NCI-H1092 treated with DMSO at 0.1 percent for 48 hours (cell line): ENCODE measurements around the gene RCC2.
"Not testable (repeated sequence)": the region's sequence is repeated elsewhere in the genome, so short reads cannot be mapped to it uniquely, and the experiment has no call there.

ENCODE experiments used
- DNase-seq: peaks from one replicate; lab custom pipeline; 2025; lab: John Stamatoyannopoulos, UW

RCC2 gene

DNA sequence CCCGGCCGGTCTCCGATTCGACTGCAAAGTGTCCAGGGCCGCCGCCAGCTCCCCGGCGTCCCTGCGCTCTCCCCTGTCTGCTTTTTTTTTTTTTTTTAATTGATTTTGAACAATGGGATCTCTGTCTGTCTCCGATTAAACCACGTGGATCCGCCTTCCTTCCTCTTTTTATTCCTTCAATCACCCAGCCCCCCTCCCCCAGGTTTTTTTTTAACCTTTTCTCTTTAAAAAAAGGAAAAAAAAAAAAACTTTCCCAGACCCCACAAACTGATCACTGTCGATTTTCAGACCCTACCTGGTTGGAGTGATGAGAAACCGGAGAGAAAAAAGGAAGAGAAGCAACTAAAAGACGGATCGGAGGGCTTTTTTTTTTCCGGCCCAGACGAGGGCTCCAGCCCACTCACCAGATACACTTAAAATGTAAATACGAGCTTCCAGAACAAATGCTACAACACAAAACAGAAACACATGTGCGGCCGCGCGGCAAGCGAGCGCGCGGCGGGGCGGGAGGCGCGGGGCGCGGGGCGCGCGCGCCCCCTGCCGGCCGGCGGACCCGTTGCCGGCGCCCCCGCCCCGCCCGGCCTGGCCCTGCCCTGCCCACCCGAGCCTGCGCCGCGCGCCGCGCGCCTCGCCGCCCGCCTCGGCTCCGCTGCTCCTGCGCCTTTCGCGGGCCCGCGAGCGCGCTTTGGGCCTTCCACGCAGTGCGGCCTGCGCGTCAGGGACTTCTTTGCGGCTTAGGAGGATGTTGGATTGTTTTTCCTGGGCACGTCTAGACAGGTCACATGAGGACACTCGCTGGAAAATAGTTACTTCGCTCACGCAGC, at the start of gene RCC2:
Gene RCC2 (minus strand): TSS at position 428 of the 824 bp plus-strand sequence. CDS start 1,163 bp downstream, outside the sequence.
- DNase-seq: peak; percentile 89

DNA sequence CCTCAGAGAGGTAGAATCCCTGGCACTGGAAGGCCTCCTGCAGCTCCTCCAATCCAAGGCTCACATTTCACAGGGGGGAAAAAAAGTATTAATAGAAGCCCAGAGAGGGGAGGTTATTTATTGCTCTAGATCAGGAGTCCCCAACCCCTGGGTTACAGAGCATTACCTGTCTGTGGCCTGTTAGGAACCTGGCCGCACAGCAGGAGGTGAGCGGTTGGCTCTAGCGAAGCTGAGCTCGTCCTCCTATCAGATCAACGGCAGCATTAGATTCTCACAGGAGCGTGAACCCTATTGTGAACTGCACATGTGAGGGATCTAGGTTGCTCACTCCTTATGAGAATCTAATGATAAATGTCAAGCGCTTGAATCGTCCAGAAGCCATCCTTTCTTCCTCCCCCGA, 46.8 kb upstream of the RCC2 start:
- DNase-seq: no peak

GRCh38 chr1:17485281-17485680, 45.8 kb upstream of the RCC2 start:
- DNase-seq: no peak

DNA sequence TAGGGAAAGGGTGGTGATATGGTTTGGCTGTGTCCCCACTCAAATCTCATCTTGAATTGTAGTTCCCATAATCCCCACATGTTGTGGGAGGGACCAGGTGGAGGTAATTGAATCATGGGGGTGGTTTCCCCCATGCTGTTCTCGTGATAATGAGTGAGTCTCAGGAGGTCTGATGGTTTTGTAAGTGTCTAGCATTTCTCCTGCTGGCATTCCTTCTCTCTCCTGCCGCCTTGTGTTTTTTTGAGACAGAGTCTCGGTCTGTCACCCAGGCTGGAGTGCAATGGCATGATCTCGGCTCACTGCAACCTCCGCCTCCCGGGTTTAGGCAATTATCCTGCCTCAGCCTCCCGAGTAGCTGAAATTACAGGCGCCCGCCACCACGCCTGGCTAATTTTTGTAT, 42.5 kb upstream of the RCC2 start:
- not testable (repeated sequence) for DNase-seq

DNA sequence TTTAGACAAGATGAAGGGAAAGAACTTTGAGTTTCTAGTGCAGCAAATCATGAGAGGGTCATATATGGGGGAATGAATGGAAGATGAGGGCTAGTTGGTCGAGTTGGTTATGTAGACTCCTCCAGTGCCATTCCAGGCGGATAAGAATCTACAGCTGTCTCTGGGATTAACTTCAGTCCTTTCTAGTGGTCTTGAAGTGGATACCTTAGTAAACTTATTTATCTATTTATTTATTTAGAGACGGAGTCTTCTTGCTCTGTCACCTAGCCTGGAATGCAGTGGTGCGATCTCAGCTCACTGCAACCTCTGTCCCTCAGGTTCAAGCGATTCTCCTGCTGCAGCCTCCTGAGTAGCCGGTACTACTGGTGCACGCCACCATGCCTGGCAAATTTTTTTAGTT, 41.4 kb upstream of the RCC2 start:
- DNase-seq: no peak

DNA sequence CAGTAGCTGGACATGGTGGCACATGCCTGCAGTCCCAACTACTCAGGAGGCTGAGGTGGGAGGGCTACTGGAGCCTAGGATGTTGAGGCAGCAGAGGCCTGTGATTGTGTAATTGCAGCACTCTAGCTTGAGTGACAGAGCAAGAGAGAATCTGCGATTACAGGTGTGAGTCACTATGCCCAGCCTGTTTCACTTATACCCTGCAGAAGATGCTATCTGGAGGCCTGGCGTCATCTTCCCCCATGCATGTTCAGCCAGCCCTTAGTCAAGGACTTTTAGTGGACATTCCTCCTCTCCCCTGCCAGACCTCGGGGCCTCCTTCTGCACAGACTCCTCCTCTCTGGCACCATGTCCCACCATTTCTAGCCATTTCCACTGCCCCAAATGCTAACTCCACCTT, 36.3 kb upstream of the RCC2 start:
- DNase-seq: no peak

- DNase-seq: not testable (repeated sequence)
Measured at GRCh38 chr1:17474836-17475555, 35.5 kb upstream of the RCC2 start.

DNA sequence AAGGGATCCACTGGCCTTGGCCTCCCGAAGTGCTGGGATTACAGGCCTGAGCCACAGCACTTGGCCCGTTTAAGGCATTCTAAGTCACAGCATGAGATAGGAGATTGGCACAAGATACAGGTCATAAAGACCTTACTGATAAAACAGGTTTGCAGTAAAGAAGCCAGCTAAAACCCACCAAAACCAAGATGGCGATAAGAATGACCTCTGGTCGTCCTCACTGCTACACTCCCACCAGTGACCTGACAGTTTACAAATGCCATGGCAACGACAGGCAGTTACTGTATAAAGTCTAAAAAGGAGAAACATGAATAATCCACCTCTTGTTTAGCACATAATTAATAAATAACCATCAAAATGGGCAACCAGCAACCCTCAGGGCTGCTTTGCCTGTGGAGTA, 33.3 kb upstream of the RCC2 start:
- no peak for DNase-seq

DNA sequence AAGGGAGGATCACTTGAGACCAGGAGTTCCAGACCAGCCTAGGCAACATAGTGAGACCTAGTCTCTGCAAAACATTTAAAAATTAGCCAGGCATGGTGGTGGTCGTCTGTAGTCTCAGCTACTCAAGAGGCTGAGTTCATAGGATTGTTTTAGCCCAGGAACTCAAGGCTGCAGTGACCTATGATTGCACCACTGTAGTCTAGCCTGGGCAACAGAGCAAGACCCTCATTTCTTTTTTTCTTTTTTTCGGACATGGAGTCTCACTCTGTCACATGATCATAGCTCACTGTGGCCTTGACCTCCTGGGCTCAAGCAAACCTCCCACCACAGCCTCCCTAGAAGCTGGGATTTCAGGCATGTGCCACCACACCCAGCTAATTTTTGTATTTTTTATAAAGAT, 31.9 kb upstream of the RCC2 start:
- DNase-seq: no peak

DNA sequence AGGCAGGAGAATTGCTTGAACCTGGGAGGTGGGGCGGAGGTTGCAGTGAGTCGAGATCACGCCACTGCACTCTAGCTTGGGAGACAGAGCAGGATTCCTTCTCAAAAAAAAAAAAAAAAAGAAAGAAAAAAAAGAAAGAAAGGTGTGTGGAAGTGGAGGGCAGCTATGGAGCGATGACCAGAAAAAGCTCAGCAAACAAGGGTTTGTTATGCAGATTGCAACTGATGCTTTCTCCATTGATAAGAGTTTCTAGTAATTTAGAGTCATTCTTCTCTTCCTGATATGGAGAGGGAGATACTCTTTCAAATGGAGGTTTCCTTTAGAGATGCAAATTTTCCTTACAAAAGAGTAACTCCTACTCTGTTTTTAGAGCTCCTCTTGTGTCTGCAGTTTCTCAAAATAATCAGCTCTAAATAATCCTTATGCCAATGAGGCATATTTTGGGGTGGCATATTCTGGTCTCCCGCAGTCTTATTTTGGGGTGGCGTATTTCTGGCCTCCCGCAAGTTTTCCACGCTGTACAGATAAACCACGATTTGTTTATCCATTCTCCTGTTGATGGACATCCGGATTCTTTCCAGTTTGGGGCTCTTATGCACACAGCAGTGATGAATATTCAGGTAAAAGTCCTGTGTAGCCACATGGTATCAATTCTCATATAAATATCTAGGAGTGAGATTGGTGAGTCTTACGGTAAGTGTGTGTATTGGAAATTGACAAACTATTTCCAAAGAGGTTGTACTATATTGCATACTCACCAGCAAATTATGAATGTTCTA, 30.7 kb upstream of the RCC2 start:
- DNase-seq: no peak

DNA sequence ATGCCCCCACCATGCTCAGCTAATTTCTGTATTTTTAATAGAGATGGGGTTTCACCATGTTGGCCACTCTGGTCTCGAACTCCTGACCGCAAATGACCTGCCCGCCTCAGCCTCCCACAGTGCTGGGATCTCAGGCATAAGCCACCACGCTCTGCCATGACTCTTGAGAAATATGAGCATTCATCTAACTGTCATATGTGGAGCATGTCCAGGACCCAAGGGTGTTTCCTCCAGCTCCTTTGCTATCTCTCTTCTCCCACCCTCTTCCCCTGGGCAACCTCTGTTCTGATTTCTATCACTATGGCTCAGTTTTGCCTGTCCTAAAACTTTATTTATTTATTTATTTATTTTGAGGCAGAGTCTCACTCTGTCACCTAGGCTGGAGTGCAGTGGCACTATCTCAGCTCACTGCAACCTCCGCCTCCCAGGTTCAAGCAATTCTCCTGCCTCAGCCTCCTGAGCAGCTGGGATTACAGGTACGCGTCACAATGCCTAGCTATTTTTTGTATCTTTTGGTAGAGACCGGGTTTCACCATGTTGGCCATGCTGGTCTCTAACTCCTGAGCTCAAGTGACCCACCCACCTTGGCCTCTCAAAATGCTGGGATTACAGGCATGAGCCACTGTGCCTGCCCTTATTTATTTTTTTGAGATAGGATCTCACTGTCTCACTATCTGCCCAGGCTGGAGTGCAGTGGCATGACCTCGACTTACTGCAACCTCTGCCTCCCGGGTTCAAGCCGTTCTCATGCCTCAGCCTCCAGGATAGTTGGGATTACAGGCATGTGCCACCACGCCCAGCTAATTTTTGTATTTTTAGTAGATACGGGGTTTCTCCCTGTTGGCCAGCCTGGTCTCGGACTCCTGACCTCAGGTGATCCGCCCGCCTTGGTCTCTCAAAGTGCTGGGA, 29.1 kb upstream of the RCC2 start:
- not testable (repeated sequence) for DNase-seq

GRCh38 chr1:17466359-17466758, 26.9 kb upstream of the RCC2 start:
- no peak for DNase-seq

DNA sequence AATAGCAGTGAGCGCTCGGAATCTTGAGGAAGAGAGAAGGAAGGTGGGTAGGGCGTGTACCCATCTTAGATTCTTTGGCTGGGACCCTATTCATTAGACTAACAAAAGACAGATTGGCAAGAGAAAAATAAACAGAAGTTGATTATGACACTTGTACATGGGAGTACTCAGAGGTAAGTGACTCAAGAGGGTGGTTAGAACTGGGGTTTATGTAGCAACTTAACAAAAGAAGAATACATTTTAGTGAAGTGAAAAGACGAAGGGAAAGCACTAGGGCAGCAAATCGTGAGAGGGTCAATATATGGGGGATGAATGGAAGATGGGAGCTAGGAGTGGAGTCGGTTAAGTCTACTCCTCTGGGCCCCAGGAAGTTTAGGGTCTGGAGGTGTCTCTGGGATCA, 25.8 kb upstream of the RCC2 start:
- no peak for DNase-seq

DNA sequence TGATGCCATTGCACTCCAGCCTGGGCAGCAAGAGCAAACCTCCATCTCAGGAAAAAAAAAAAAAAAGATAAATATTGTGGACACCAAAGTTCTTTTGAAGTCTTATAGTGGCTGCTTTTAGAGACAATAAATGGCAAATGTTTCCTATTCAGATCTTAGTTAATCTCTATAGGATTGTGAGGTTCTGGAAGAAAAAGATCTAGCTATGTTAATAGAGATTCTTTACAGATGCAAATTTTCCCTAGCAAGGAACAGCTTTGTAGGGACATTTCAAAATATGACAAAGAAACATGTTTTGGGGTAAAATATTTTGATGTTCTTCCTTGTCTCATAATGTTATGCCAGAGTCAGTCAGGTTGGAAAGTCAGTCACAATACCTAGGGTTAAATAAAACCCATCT, 24.5 kb upstream of the RCC2 start:
- DNase-seq: no peak

- DNase-seq: no peak
Measured at GRCh38 chr1:17462669-17463068, 23.2 kb upstream of the RCC2 start.

- no peak for DNase-seq
Measured at GRCh38 chr1:17460219-17460618, 20.7 kb upstream of the RCC2 start.

DNA sequence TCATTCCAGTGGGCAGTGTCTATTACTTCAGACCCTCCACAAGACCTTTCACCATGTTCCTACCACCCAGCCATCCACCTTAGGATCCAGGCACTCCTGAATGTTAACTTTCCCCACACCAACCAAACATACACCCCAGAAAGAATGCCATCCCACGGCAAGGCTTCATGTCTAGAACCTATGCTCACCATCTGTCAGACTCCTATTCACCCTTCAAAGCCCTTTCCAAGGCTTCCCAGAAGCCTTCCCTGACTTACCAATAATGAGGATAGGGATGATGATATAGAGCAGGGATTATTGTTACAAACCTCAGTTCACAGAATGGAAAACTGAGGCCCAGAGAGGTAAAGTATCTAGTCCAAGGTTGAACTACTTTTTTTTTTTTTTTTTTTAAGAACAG, 19.3 kb upstream of the RCC2 start:
- no peak for DNase-seq

DNA sequence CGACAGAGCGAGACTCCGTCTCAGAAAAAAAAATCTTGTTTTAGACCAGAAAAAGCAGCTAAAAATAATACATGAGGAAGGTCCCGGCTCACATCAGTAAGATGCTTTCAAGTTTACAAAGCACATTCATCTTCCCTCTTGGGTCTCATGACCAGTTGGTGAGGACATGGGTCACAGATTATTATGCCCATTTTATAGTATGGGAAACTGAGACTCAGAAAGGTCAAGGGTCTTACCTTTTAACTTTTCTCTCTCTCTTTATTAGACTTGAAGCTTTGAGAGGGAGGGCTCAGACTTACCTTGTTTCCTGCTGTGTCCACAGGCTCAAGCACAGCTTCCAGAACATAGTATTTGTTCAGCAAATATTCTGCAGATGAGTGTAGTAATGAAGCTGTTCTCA, 13.2 kb upstream of the RCC2 start:
- no peak for DNase-seq

DNA sequence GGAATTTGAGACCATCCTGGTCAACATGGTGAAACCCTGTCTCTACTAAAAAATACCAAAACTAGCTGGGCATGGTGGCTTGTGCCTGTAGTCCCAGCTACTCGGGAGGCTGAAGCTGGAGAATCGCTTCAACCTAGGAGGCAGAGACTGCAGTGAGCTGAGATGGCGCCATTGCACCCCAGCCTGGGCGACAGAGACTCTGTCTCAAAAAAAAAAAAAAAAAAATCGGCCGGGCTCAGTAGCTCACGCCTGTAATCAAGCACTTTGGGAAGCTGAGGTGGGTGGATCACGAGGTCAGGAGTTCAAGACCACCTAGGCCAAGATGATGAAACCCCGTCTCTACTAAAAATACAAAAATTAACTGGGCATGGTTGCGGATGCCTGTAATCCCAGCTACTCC, 12.7 kb upstream of the RCC2 start:
- DNase-seq: not testable (repeated sequence)

GRCh38 chr1:17451731-17452130, 12.3 kb upstream of the RCC2 start:
- DNase-seq: no peak

GRCh38 chr1:17447501-17447992, 8.1 kb upstream of the RCC2 start:
- DNase-seq: no peak
